IMR-90 (cell line): ENCODE data around the gene LILRA2. TPM values are rescaled to one million over a fixed set of nuclear protein-coding genes. Genes with fewer than 3 reads are reported as not detected.
"Not testable (repeated sequence)": the region's sequence is repeated elsewhere in the genome, so short reads cannot be mapped to it uniquely, and the experiment has no call there.

ENCODE experiments used
- ATAC-seq: fragments of 200-7000 bp; cut with Tn5 transposase; 2 replicates; pipeline ENCODE4 v1.9.1; 2020; ENCODE audit warnings: low read depth, mild to moderate bottlenecking, moderate library complexity
- BruUV-seq: library from RNA; stranded (reverse); fragments of 400-500 nt; replicated peaks from 2 replicates; lab custom pipeline; 2021; lab: Mats Ljungman, UMichigan
- CTCF ChIA-PET: fragments of 300-600 bp; formaldehyde crosslinking; extraction: SDS; loops from one replicate; lab custom pipeline; 2021; ENCODE audit warnings: antibody characterized with exemption; lab: Yijun Ruan, JAX
- POLR2A ChIA-PET: fragments of 300-600 bp; sonication (Branson Sonifier 250); formaldehyde crosslinking; loops from one replicate; lab custom pipeline; 2022; ENCODE audit warnings: antibody characterized with exemption; ENCODE audit not compliant: unreplicated experiment; lab: Charles Lee
- DNase-seq: peaks from one replicate; pipeline ENCODE4 v3.0.0; 2013
- H2AFZ ChIP-seq: replicated peaks from 2 replicates; pipeline ENCODE3; 2013; ENCODE audit warnings: low read length, mild to moderate bottlenecking; ENCODE audit not compliant: poor library complexity
- H2AK5ac ChIP-seq: 2 replicates; pipeline ENCODE4 v1.6.1; 2013; ENCODE audit warnings: low read depth, low read length, inconsistent platforms
- H2AK9ac ChIP-seq: replicated peaks from 2 replicates; pipeline ENCODE3; 2013; ENCODE audit warnings: mild to moderate bottlenecking, low read depth, low read length, moderate library complexity; ENCODE audit not compliant: poor library complexity
- H2BK120ac ChIP-seq: 2 replicates; pipeline ENCODE4 v1.6.1; 2013; ENCODE audit warnings: low read depth, low read length, inconsistent platforms
- H2BK15ac ChIP-seq: 3 replicates; pipeline ENCODE4 v1.6.1; 2013; ENCODE audit warnings: low read depth, low read length, inconsistent platforms
- H2BK20ac ChIP-seq: 2 replicates; pipeline ENCODE4 v1.6.1; 2013; ENCODE audit warnings: low read depth, mild to moderate bottlenecking, inconsistent platforms, low read length, moderate library complexity
- H2BK5ac ChIP-seq: 2 replicates; pipeline ENCODE4 v1.6.1; 2013; ENCODE audit warnings: mild to moderate bottlenecking, low read depth, low read length, inconsistent platforms; ENCODE audit not compliant: poor library complexity, severe bottlenecking
- H3K14ac ChIP-seq: replicated peaks from 2 replicates; pipeline ENCODE4 v1.6.1; 2013; ENCODE audit warnings: low read depth, low read length, inconsistent platforms
- H3K18ac ChIP-seq: 2 replicates; pipeline ENCODE4 v1.6.1; 2013; ENCODE audit warnings: low read depth, low read length, control low read depth
- H3K23ac ChIP-seq: 2 replicates; pipeline ENCODE4 v1.6.1; 2013; ENCODE audit warnings: low read depth, low read length, inconsistent platforms
- H3K27ac ChIP-seq: 2 replicates; pipeline ENCODE4 v1.5.1; 2013; ENCODE audit warnings: mild to moderate bottlenecking, control low read depth, low read length; ENCODE audit not compliant: insufficient read depth
- H3K27me3 ChIP-seq: 2 replicates; pipeline ENCODE4 v1.6.1; 2013; ENCODE audit warnings: low read length; ENCODE audit not compliant: control insufficient read depth, insufficient read depth
- H3K36me3 ChIP-seq: 2 replicates; pipeline ENCODE4 v1.6.1; 2013; ENCODE audit warnings: low read length, mixed read lengths; ENCODE audit not compliant: control insufficient read depth, insufficient read depth
- H3K4ac ChIP-seq: 2 replicates; pipeline ENCODE4 v1.6.1; 2013; ENCODE audit warnings: low read depth, low read length, inconsistent platforms
- H3K4me1 ChIP-seq: 2 replicates; pipeline ENCODE4 v1.6.1; 2013; ENCODE audit warnings: low read length, mixed read lengths; ENCODE audit not compliant: control insufficient read depth, insufficient read depth
- H3K4me2 ChIP-seq: 2 replicates; pipeline ENCODE4 v1.6.1; 2013; ENCODE audit warnings: low read depth, mild to moderate bottlenecking, control low read depth, low read length, moderate library complexity
- H3K4me3 ChIP-seq: 2 replicates; pipeline ENCODE4 v1.5.1; 2013; ENCODE audit warnings: low read depth, mild to moderate bottlenecking, control low read depth, low read length, moderate library complexity; ENCODE audit not compliant: insufficient read depth
- H3K56ac ChIP-seq: 2 replicates; pipeline ENCODE4 v1.6.1; 2013; ENCODE audit warnings: low read length, inconsistent platforms; ENCODE audit not compliant: insufficient read depth; ENCODE audit errors: extremely low read depth
- H3K79me1 ChIP-seq, 2 experiments: 2 replicates each; pipeline ENCODE4 v1.6.1; 2013; ENCODE audit warnings: low read length in 2 of 2, inconsistent platforms in 1 of 2, low read depth in 1 of 2
- H3K9ac ChIP-seq: 2 replicates; pipeline ENCODE4 v1.6.1; 2013; ENCODE audit warnings: low read depth, low read length, control low read depth
- H3K9me1 ChIP-seq: 2 replicates; pipeline ENCODE4 v1.6.1; 2013; ENCODE audit warnings: low read length, inconsistent platforms; ENCODE audit not compliant: insufficient read depth
- H3K9me3 ChIP-seq: 2 replicates; pipeline ENCODE4 v1.6.1; 2013; ENCODE audit warnings: low read length; ENCODE audit not compliant: control insufficient read depth, insufficient read depth
- H4K20me1 ChIP-seq: 2 replicates; pipeline ENCODE4 v1.6.1; 2013; ENCODE audit warnings: low read length, inconsistent platforms; ENCODE audit not compliant: insufficient read depth
- H4K5ac ChIP-seq: 2 replicates; pipeline ENCODE4 v1.6.1; 2013; ENCODE audit warnings: mild to moderate bottlenecking, low read depth, low read length, control low read depth
- H4K8ac ChIP-seq, 2 experiments: 2 replicates each; pipeline ENCODE4 v1.6.1; 2013; ENCODE audit warnings: low read depth in 2 of 2, low read length in 2 of 2, control low read depth in 1 of 2, inconsistent platforms in 1 of 2
- H4K91ac ChIP-seq: 2 replicates; pipeline ENCODE4 v1.6.1; 2013; ENCODE audit warnings: low read depth, low read length, inconsistent platforms; ENCODE audit not compliant: insufficient read depth
- WGBS, 2 experiments: methylation state at CpG; one replicate each; pipeline versions ENCODE4 v1.1.5 to v1.1.7; 2013; ENCODE audit warnings: missing lambda C conversion rate in 2 of 2; ENCODE audit not compliant: insufficient read length in 1 of 2; ENCODE audit errors: extremely low coverage in 2 of 2; 5-methylcytosine and 5-hydroxymethylcytosine counted together
- dilution Hi-C: fragments of 300-500 bp; cut with HindIII; formaldehyde crosslinking; loops from one replicate; pipeline ENCODE4 v1.14.3; 2018; ENCODE audit warnings: low sequenced_read_pairs; ENCODE audit not compliant: unreplicated experiment
- in situ Hi-C: fragments of 300-500 bp; cut with MboI; formaldehyde crosslinking; loops from 3 replicates; pipeline ENCODE4 v1.14.3; 2019; ENCODE audit warnings: low sequenced_read_pairs, inconsistent platforms, mixed read lengths
- intact Hi-C: fragments of 100-400 bp; cut with micrococcal nuclease; formaldehyde crosslinking; loops from 2 replicates; pipeline ENCODE4 v1.10.0; 2022
- polyA plus RNA-seq, 3 experiments: library from polyadenylated mRNA; depleted of rRNA; stranded (reverse); fragments of >200 nt; gene quantifications; 2 replicates each; pipeline ENCODE4 v1.2.3, GENCODE V29; 2012; ENCODE audit warnings: low replicate concordance in 1 of 3
- total RNA-seq: library from RNA; depleted of rRNA; stranded (reverse); fragments of >200 nt; gene quantifications from 2 replicates; pipeline ENCODE4 v1.2.3, GENCODE V29; 2012

Gene LILRA2
- total and polyA plus RNA-seq, 2 of the 4 experiments (the other 2 are of a cell fraction) = not detected

DNA sequence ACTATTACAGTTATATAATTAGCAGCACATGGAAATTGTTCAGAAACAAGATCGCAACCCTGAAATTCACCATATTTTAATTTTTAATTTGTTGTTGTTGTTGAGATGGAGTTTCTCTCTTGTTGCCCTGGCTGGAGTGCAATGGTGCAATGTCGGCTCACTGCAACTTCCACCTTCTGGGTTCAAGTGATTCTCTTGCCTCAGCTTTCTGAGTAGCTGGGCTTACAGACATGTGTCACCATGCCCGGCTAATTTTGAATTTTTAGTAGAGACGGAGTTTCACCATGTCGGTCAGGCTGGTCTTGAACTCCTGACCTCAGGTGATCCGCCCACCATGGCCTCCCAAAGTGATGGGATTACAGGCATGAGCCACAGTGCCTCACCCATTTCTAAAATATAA lies 10.4 kb upstream of the LILRA2 start:
- DNase-seq, H3K18ac ChIP-seq, H3K4me3 ChIP-seq, H3K23ac ChIP-seq, H2BK15ac ChIP-seq, H3K27ac ChIP-seq, H2BK20ac ChIP-seq, POLR2A ChIA-PET, H3K27me3 ChIP-seq, ATAC-seq, H2BK120ac ChIP-seq, intact Hi-C loops, H2BK5ac ChIP-seq, H4K8ac ChIP-seq, H3K36me3 ChIP-seq, H3K56ac ChIP-seq, BruUV-seq, H3K79me1 ChIP-seq, H2AFZ ChIP-seq, H4K91ac ChIP-seq, H3K9me1 ChIP-seq, CTCF ChIA-PET, H3K4me1 ChIP-seq, H2AK9ac ChIP-seq, in situ Hi-C loops, H3K9ac ChIP-seq, H3K14ac ChIP-seq, H2AK5ac ChIP-seq, dilution Hi-C loops, H4K5ac ChIP-seq, H4K20me1 ChIP-seq, H3K4ac ChIP-seq, H3K4me2 ChIP-seq: not testable (repeated sequence)
- 80% methylated on average over 1 of the region's 6 CpGs; no CpG with 5 or more reads in 1 of the 2 experiments for WGBS, 2 experiments
- H3K9me3 ChIP-seq = peaks cover 13% of the 10 kb centered on the region; the same call in 1 of the 2 replicates
